DMS53 treated with DMSO at 0.1 percent for 48 hours (cell line): ENCODE measurements around the gene PLPPR3.
"Not testable (repeated sequence)": the region's sequence is repeated elsewhere in the genome, so short reads cannot be mapped to it uniquely, and the experiment has no call there.

Experiments
- DNase-seq: peaks from one replicate; lab custom pipeline; 2025; ENCODE audit not compliant: unreplicated experiment; lab: John Stamatoyannopoulos, UW

The PLPPR3 gene

GRCh38 chr19:829129-829758 is 7.5 kb upstream of the PLPPR3 start:
- no peak for DNase-seq

- DNase-seq = no peak
Measured at GRCh38 chr19:827710-828321, 6.1 kb upstream of the PLPPR3 start, which contains the start of gene AZU1. AZU1 (plus strand) TSS chr19:827837; CDS start chr19:827847, 10 bp downstream.

- no peak for DNase-seq
Measured at GRCh38 chr19:827314-827709, 5.6 kb upstream of the PLPPR3 start.

GRCh38 chr19:825897-826644 is 4.3 kb upstream of the PLPPR3 start:
- DNase-seq = no peak

GRCh38 chr19:824885-825284 is 3.1 kb upstream of the PLPPR3 start:
- no peak for DNase-seq

- no peak for DNase-seq
Measured at GRCh38 chr19:823565-824121, 1.9 kb upstream of the PLPPR3 start.

- DNase-seq = no peak
Measured at GRCh38 chr19:821231-821824, 427 bp downstream of the PLPPR3 start.

- DNase-seq = not testable (repeated sequence)
Measured at GRCh38 chr19:820212-820611, 1.5 kb downstream of the PLPPR3 start.

GRCh38 chr19:816500-816857 is 5.3 kb downstream of the PLPPR3 start:
- DNase-seq = no peak

- no peak for DNase-seq
Measured at GRCh38 chr19:815775-816499, 5.8 kb downstream of the PLPPR3 start.

- no peak for DNase-seq
Measured at GRCh38 chr19:815079-815774, 6.5 kb downstream of the PLPPR3 start.

- no peak for DNase-seq
Measured at GRCh38 chr19:814152-815078, 7.3 kb downstream of the PLPPR3 start.

- DNase-seq = no peak
Measured at GRCh38 chr19:813219-814151, 8.3 kb downstream of the PLPPR3 start.

GRCh38 chr19:812747-813218 is 9.0 kb downstream of the PLPPR3 start:
- no peak for DNase-seq

GRCh38 chr19:812049-812746 is 9.6 kb downstream of the PLPPR3 start:
- no peak for DNase-seq

GRCh38 chr19:811506-812048 is 10.2 kb downstream of the PLPPR3 start:
- no peak for DNase-seq

- DNase-seq = no peak
Measured at GRCh38 chr19:810883-811489, 10.8 kb downstream of the PLPPR3 start.
